GM19023 (cell line): ENCODE data around the gene DNAAF5.

ENCODE experiments used
- ATAC-seq: cut with Tn5 transposase; IDR thresholded peaks from one replicate; pipeline ENCODE4 v1.9.1; 2021; ENCODE audit warnings: mild to moderate bottlenecking, moderate library complexity; ENCODE audit not compliant: unreplicated experiment

DNAAF5 gene

GRCh38 chr7:763762-764161 lies 37.3 kb downstream of the DNAAF5 start:
- ATAC-seq, result no peak

- no peak for ATAC-seq
Measured at GRCh38 chr7:765383-765782, 38.9 kb downstream of the DNAAF5 start.

- ATAC-seq, result no peak
Measured at GRCh38 chr7:767580-767940, 41.1 kb downstream of the DNAAF5 start.

GRCh38 chr7:767941-768731 lies 41.6 kb downstream of the DNAAF5 start:
- no peak for ATAC-seq

- ATAC-seq, result no peak
Measured at GRCh38 chr7:768881-769504, 42.5 kb downstream of the DNAAF5 start.

GRCh38 chr7:770336-770735 lies 43.8 kb downstream of the DNAAF5 start:
- no peak for ATAC-seq

GRCh38 chr7:770741-771166 lies 44.3 kb downstream of the DNAAF5 start:
- no peak for ATAC-seq

- no peak for ATAC-seq
Measured at GRCh38 chr7:771234-772004, 44.9 kb downstream of the DNAAF5 start.

GRCh38 chr7:772005-772294 lies 45.5 kb downstream of the DNAAF5 start:
- no peak for ATAC-seq

GRCh38 chr7:772392-772791 lies 45.9 kb downstream of the DNAAF5 start:
- ATAC-seq, result no peak

GRCh38 chr7:772861-773621 lies 46.5 kb downstream of the DNAAF5 start:
- ATAC-seq, result no peak

- ATAC-seq, result no peak
Measured at GRCh38 chr7:773622-773915, 47.1 kb downstream of the DNAAF5 start.

GRCh38 chr7:774161-775109 lies 47.9 kb downstream of the DNAAF5 start:
- ATAC-seq, result no peak

- no peak for ATAC-seq
Measured at GRCh38 chr7:776381-776780, 49.9 kb downstream of the DNAAF5 start.

GRCh38 chr7:776992-777727 lies 50.7 kb downstream of the DNAAF5 start:
- ATAC-seq, result no peak

GRCh38 chr7:777728-778078 lies 51.2 kb downstream of the DNAAF5 start:
- ATAC-seq, result no peak

- ATAC-seq, result no peak
Measured at GRCh38 chr7:778271-778967, 51.9 kb downstream of the DNAAF5 start.

- no peak for ATAC-seq
Measured at GRCh38 chr7:778968-779451, 52.5 kb downstream of the DNAAF5 start.

- ATAC-seq, result no peak
Measured at GRCh38 chr7:779480-779879, 53.0 kb downstream of the DNAAF5 start.
